Placental pericyte (primary cell): ENCODE measurements around the gene MIGA2. TPM values are rescaled to one million over a fixed set of nuclear protein-coding genes. Genes with fewer than 3 reads are reported as not detected.

Experiments used
- total RNA-seq: library from RNA; depleted of rRNA; stranded (reverse); fragments of >200 nt; gene quantifications from 2 replicates; pipeline ENCODE4 v1.2.3, GENCODE V29; 2012

MIGA2 gene, protein sequence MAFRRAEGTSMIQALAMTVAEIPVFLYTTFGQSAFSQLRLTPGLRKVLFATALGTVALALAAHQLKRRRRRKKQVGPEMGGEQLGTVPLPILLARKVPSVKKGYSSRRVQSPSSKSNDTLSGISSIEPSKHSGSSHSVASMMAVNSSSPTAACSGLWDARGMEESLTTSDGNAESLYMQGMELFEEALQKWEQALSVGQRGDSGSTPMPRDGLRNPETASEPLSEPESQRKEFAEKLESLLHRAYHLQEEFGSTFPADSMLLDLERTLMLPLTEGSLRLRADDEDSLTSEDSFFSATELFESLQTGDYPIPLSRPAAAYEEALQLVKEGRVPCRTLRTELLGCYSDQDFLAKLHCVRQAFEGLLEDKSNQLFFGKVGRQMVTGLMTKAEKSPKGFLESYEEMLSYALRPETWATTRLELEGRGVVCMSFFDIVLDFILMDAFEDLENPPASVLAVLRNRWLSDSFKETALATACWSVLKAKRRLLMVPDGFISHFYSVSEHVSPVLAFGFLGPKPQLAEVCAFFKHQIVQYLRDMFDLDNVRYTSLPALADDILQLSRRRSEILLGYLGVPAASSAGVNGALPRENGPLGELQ
- total RNA-seq: 24.1 and 30.9 TPM in 2 replicates

GRCh38 chr9:129036241-129036922 is at the start of gene MIGA2:
TSS of gene MIGA2 (plus strand) at chr9:129036626. CDS start at chr9:129040595, 3,969 bp downstream.

GRCh38 chr9:129028192-129028966 is 8.0 kb upstream of the MIGA2 start, which contains the start of gene SH3GLB2:
TSS of gene SH3GLB2 (minus strand) at chr9:129028331. CDS start at chr9:129028154, 177 bp downstream.

DNA sequence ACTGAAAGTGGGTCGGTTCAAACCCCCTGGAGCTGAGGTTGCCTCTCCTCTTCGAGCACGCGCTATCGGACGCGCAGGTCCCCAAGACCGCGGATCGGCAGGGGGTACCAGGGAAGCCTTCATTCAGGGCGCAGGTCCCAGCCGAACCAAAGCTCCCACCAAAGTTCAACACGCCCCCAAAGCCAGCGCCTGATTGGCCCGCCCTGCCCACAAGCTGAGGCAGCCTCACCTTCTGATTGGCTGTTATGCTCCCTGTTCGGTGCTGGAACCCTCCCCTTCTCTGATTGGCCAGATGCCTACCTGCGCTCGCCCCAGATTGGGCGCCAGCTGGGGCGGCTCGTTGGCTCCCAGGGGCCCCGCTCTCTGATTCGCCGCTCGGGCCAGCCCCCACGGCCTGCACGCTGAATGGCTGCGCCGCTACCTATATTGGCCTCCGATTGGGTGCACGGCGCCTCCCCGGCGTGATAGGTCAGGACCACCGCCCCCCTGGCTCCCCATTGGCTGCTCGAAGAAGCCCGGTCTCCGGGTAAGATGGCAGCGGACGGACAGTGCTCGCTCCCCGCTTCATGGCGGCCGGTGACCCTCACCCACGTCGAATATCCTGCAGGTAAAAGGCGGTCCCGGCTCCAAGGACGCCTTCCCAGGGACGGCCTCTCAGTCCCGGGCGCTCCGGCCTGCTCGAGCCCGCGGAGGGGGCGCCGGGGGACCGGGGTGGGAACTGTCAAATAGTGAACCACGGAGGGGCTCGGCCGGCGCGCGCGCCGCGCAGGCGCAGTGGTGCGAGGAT is 44.4 kb downstream of the MIGA2 start, which contains the start of gene DOLPP1:
Gene DOLPP1, plus strand, starts transcription at position 511 of the 787 bp plus-strand sequence. Its CDS starts 21 bp downstream, at position 532.

GRCh38 chr9:129110740-129111527 is 74.5 kb downstream of the MIGA2 start, which contains the start of the genes CRAT and PTPA:
TSS of gene CRAT (minus strand) at chr9:129110793. CDS start at chr9:129110509, 284 bp downstream.
TSS of gene PTPA (plus strand) at chr9:129111415. CDS start at chr9:129111601, 186 bp downstream.

Other genes starting within 250 kb of the MIGA2 start
- 17.8 and 18.2 TPM in 2 replicates for gene TBC1D13, start 249.4 kb upstream of the MIGA2 start, total RNA-seq
- gene ENDOG, start 218.1 kb upstream of the MIGA2 start, total RNA-seq: 7.7 and 35.5 TPM in 2 replicates
- 11.2 and 40.4 TPM in 2 replicates for gene SPOUT1, start 206.8 kb upstream of the MIGA2 start, total RNA-seq
- gene KYAT1, start 154.7 kb upstream of the MIGA2 start, total RNA-seq: 5.3 and 13.3 TPM in 2 replicates
- 70.5 and 117 TPM in 2 replicates for gene LRRC8A, start 154.5 kb upstream of the MIGA2 start, total RNA-seq
- 3.6 and 24.5 TPM in 2 replicates for gene PHYHD1, start 115.6 kb upstream of the MIGA2 start, total RNA-seq
- 33.7 and 40.4 TPM in 2 replicates for gene DOLK, start 89.0 kb upstream of the MIGA2 start, total RNA-seq
- gene NUP188, start 88.9 kb upstream of the MIGA2 start, total RNA-seq: 56.7 and 99.2 TPM in 2 replicates
- 49.7 and 61.0 TPM in 2 replicates for gene SH3GLB2, start 8.3 kb upstream of the MIGA2 start, total RNA-seq
- gene DOLPP1, start 44.5 kb downstream of the MIGA2 start, total RNA-seq: 15.1 and 25.3 TPM in 2 replicates
- 46.7 and 57.1 TPM in 2 replicates for gene CRAT, start 74.2 kb downstream of the MIGA2 start, total RNA-seq
- gene PTPA, start 74.8 kb downstream of the MIGA2 start, total RNA-seq: 73.5 and 142 TPM in 2 replicates
- gene IER5L, start 141.6 kb downstream of the MIGA2 start, total RNA-seq: 24.9 and 48.7 TPM in 2 replicates